Mucosa of gallbladder (tissue), 1 donor: Measurements from ENCODE around the gene LMOD1. TPM values are rescaled to one million over a fixed set of nuclear protein-coding genes. Genes with fewer than 3 reads are reported as not detected.
"Not testable (repeated sequence)": the region's sequence is repeated elsewhere in the genome, so short reads cannot be mapped to it uniquely, and the experiment has no call there.

Source experiments
- DNase-seq: peaks from one replicate; pipeline ENCODE4 v3.0.0-alpha.2; 2020; ENCODE audit warnings: low spot score
- total RNA-seq: library from RNA; stranded (reverse); gene quantifications from one replicate; pipeline ENCODE4 v1.2.1, GENCODE V29; 2021
- donor health status: DM: no; HTN: no; CAD: no.

Gene LMOD1
- total RNA-seq, 1 donor from 2014 or later = 257 TPM

GRCh38 chr1:201914456-201915235, 31.7 kb downstream of the LMOD1 start:
- no peak for DNase-seq

- peak; percentile 43 for DNase-seq
These were observed 33.5 kb downstream of the LMOD1 start for GRCh38 chr1:201912832-201913231.

GRCh38 chr1:201911826-201912571, 34.3 kb downstream of the LMOD1 start:
- DNase-seq = no peak

- DNase-seq = no peak
These were observed 38.7 kb downstream of the LMOD1 start for GRCh38 chr1:201907621-201908020.

- no peak for DNase-seq
These were observed 40.0 kb downstream of the LMOD1 start for GRCh38 chr1:201906336-201906735.

- no peak for DNase-seq
These were observed 41.0 kb downstream of the LMOD1 start for GRCh38 chr1:201905234-201905890.

- peak; percentile 54 for DNase-seq
These were observed 41.8 kb downstream of the LMOD1 start for GRCh38 chr1:201904579-201904978.

- no peak for DNase-seq
These were observed 43.2 kb downstream of the LMOD1 start for GRCh38 chr1:201903135-201903534.

GRCh38 chr1:201902198-201902597, 44.1 kb downstream of the LMOD1 start:
- DNase-seq = no peak

GRCh38 chr1:201901036-201901435, 45.3 kb downstream of the LMOD1 start:
- not testable (repeated sequence) for DNase-seq

- DNase-seq = no peak
These were observed 45.9 kb downstream of the LMOD1 start for GRCh38 chr1:201900476-201900875.

- DNase-seq = no peak
These were observed 46.5 kb downstream of the LMOD1 start for GRCh38 chr1:201899683-201900429.

- DNase-seq = no peak
These were observed 47.4 kb downstream of the LMOD1 start for GRCh38 chr1:201898992-201899391.

- DNase-seq = no peak
These were observed 48.0 kb downstream of the LMOD1 start for GRCh38 chr1:201898240-201898894.

- DNase-seq = no peak
These were observed 49.4 kb downstream of the LMOD1 start for GRCh38 chr1:201896951-201897391.

GRCh38 chr1:201895913-201896807, 50.2 kb downstream of the LMOD1 start:
- peak; percentile 91 for DNase-seq

GRCh38 chr1:201895120-201895665, 51.2 kb downstream of the LMOD1 start:
- no peak for DNase-seq

- no peak for DNase-seq
These were observed 51.8 kb downstream of the LMOD1 start for GRCh38 chr1:201894343-201895119.

- DNase-seq = no peak
These were observed 52.9 kb downstream of the LMOD1 start for GRCh38 chr1:201893431-201893830.
